ENCODE measurements around the gene SPHK1.

The SPHK1 gene

DNA sequence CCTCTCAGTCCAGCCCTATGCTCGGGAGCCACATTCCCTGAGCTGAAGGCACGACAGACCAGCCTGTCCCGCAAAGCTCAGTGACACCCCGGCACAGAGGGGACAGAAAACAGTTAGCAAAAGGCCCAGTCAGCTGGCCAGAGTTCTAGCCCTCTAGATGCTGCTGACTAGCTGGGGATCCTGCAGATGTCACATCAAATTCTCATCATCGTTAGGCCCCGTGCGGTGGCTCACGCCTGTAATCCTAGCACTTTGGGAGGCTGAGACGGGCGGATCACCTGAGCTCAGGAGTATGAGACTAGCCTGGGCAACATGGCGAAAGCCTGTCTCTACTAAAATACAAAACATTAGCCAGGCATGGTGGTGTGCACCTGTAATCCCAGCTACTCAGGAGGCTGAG lies 51.3 kb downstream of the SPHK1 start:
- no peak for DNase-seq

Data from RPMI8226 (cell line).